22Rv1 (cell line): ENCODE results near the gene KLRD1.

Experiments
- CTCF ChIP-seq: fragments of 450-650 bp; IDR thresholded peaks from 2 replicates; pipeline ENCODE4 v1.5.1; 2017; ENCODE audit warnings: mild to moderate bottlenecking
- ZFX ChIP-seq: fragments of 450-650 bp; IDR thresholded peaks from 2 replicates; pipeline ENCODE4 v1.6.1; 2017; ENCODE audit warnings: antibody characterized with exemption, borderline replicate concordance

DNA sequence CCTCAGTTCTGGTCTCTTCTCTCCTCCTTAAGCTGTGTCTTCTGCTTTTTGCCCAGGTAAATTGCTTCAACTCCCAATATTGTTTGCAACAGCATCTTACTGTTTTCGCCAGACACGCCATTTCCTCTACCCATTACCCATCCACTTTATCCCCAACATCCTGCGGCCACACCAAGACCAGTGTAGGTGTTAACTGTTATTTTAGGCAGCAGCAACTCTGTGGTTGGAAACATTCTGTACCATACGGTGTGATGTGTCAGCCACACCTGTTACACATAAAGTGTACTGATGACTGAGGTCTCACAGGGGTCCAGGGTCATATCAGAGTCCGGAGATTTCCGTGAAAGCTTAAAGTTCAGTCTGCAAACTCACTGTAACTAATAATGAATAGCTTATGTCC is 21.8 kb upstream of the KLRD1 start:
- no peak for TF ChIP-seq CTCF
- TF ChIP-seq ZFX, result no peak
